Measurements from ENCODE around the gene SAXO1.

Gene SAXO1

GRCh38 chr9:19009391-19009965 is 23.5 kb downstream of the SAXO1 start:
- H3K27me3 ChIP-seq (ENCODE audit: insufficient read depth, poor library complexity, severe bottlenecking) = no peaks in the 10 kb centered on the region
- H3K4me3 ChIP-seq (ENCODE audit: severe bottlenecking) = no peak overlapping the region
- no peak for TF ChIP-seq CTCF (IDR thresholded peaks at IDR 0.05; ENCODE audit: poor library complexity, severe bottlenecking)
- no peaks in the 10 kb centered on the region for H3K9me3 ChIP-seq (ENCODE audit: severe bottlenecking)
- H3K36me3 ChIP-seq (ENCODE audit: low read depth) = no peaks in the 10 kb centered on the region
- no peaks in the 10 kb centered on the region for H3K4me1 ChIP-seq (ENCODE audit: insufficient read depth, poor library complexity, severe bottlenecking)
- DNase-seq (ENCODE audit: low spot score) (no peak), ATAC-seq (ENCODE audit: low read depth) (no peak)
- H3K27ac ChIP-seq (ENCODE audit: poor library complexity, severe bottlenecking) = no peak overlapping the region

DNA sequence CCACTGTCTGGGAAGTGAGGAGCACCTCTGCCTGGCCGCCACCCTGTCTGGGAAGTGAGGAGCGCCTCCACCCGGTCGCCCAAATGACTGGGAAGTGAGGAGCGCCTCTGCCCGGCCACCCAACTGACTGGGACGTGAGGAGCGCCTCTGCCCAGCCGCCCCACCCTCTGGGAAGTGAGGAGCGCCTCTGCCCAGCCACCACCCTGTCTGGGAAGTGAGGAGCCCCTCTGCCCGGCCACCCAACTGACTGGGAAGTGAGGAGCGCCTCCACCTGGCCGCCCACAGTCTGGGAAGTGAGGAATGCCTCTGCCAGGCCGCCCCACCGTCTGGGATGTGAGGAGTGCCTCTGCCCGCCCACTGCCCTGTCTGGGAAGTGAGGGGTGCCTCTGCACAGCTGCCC is 32.9 kb downstream of the SAXO1 start:
- no peak for DNase-seq (ENCODE audit: low spot score)
- Histone ChIP-seq H3K27me3 (ENCODE audit: insufficient read depth, poor library complexity, severe bottlenecking) (no peaks in the 10 kb centered on the region), H3K36me3 (ENCODE audit: low read depth) (no peaks in the 10 kb centered on the region), H3K4me3 (ENCODE audit: severe bottlenecking) (no peak overlapping the region), H3K27ac (ENCODE audit: poor library complexity, severe bottlenecking) (no peak overlapping the region), H3K4me1 (ENCODE audit: insufficient read depth, poor library complexity, severe bottlenecking) (no peaks in the 10 kb centered on the region), H3K9me3 (ENCODE audit: severe bottlenecking) (no peaks in the 10 kb centered on the region)
- ATAC-seq (ENCODE audit: low read depth) = no peak
- no peak for TF ChIP-seq CTCF (IDR thresholded peaks at IDR 0.05; ENCODE audit: poor library complexity, severe bottlenecking)

DNA sequence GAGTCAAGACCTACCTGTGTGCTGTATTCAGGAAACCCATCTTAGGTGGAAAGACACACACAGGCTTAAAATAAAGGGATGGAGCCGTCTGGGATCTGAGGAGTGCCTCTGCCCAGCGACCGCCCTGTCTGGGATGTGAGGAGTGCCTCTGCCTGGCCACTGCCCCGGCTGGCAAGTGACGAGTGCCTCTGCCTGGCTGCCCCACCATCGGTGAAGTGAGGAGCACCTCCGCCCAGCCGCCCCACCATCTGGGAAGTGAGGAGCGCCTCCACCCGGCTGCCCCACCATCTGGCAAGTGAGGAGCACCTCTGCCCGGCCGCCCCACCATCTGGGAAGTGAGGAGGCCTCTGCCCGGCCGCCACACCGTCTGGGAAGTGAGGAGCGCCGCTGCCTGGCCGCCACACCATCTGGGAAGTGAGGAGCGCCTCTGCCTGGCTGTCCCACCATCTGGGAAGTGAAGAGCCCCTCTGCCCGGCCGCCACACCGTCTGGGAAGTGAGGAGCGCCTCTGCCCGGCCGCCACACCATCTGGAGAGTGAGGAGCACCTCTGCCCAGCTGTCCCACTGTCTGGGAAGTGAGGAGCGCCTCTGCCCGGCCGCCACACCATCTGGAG is 33.7 kb downstream of the SAXO1 start:
- no peak for TF ChIP-seq CTCF (IDR thresholded peaks at IDR 0.05; ENCODE audit: poor library complexity, severe bottlenecking)
- Histone ChIP-seq H3K9me3 (ENCODE audit: severe bottlenecking) (no peaks in the 10 kb centered on the region), H3K4me1 (ENCODE audit: insufficient read depth, poor library complexity, severe bottlenecking) (no peaks in the 10 kb centered on the region), H3K27ac (ENCODE audit: poor library complexity, severe bottlenecking) (no peak overlapping the region), H3K36me3 (ENCODE audit: low read depth) (no peaks in the 10 kb centered on the region), H3K27me3 (ENCODE audit: insufficient read depth, poor library complexity, severe bottlenecking) (no peaks in the 10 kb centered on the region), H3K4me3 (ENCODE audit: severe bottlenecking) (no peak overlapping the region)
- DNase-seq (ENCODE audit: low spot score) (no peak), ATAC-seq (ENCODE audit: low read depth) (no peak)

GRCh38 chr9:18997151-18997550 is 35.9 kb downstream of the SAXO1 start:
- TF ChIP-seq CTCF (IDR thresholded peaks at IDR 0.05; ENCODE audit: poor library complexity, severe bottlenecking) = no peak
- no peak for ATAC-seq (ENCODE audit: low read depth)
- no peak for DNase-seq (ENCODE audit: low spot score)
- Histone ChIP-seq H3K27me3 (ENCODE audit: insufficient read depth, poor library complexity, severe bottlenecking) (no peaks in the 10 kb centered on the region), H3K4me1 (ENCODE audit: insufficient read depth, poor library complexity, severe bottlenecking) (no peaks in the 10 kb centered on the region), H3K36me3 (ENCODE audit: low read depth) (no peaks in the 10 kb centered on the region), H3K27ac (ENCODE audit: poor library complexity, severe bottlenecking) (no peak overlapping the region), H3K9me3 (ENCODE audit: severe bottlenecking) (no peaks in the 10 kb centered on the region), H3K4me3 (ENCODE audit: severe bottlenecking) (no peak overlapping the region)

DNA sequence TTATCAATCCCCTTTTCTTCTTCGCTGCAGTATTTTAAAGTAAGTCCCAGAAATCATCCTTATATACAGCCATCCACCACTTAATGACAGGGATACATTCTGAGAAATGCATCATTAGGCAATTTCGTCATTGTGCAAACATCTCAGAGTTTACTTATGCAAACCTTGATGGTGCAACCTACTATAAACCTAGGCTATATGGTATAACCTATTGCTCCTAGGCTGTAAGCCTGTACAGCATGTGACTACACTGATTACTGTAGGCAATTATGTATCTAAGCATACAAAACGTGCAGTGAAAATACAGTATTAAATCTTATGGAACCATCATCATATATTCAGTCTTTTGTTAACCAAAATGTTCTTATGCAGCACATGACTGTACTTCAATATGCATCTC is 36.8 kb downstream of the SAXO1 start:
- Histone ChIP-seq H3K27me3 (ENCODE audit: insufficient read depth, poor library complexity, severe bottlenecking) (no peaks in the 10 kb centered on the region), H3K4me1 (ENCODE audit: insufficient read depth, poor library complexity, severe bottlenecking) (no peaks in the 10 kb centered on the region), H3K4me3 (ENCODE audit: severe bottlenecking) (no peak overlapping the region), H3K27ac (ENCODE audit: poor library complexity, severe bottlenecking) (no peak overlapping the region), H3K36me3 (ENCODE audit: low read depth) (no peaks in the 10 kb centered on the region), H3K9me3 (ENCODE audit: severe bottlenecking) (no peaks in the 10 kb centered on the region)
- ATAC-seq (ENCODE audit: low read depth) (peak; percentile 51; the same call in 2 of the 3 replicates), DNase-seq (ENCODE audit: low spot score) (no peak)
- TF ChIP-seq CTCF (IDR thresholded peaks at IDR 0.05; ENCODE audit: poor library complexity, severe bottlenecking) = no peak

Measured in RWPE2 (cell line).